Heart left ventricle (tissue), 13 donors: ENCODE data around the gene PTPRN2.

Source experiments
- POLR2A ChIP-seq, 2 donors: fragments of 450-650 bp; IDR thresholded peaks; one replicate each; pipeline ENCODE4 v1.6.1; 2017; ENCODE audit warnings: antibody characterized with exemption in 2 of 2, mild to moderate bottlenecking in 2 of 2, moderate library complexity in 2 of 2
- TF ChIP-seq, protein P1 (sequence below), 12 donors: fragments of 200-600 bp; sonication (generic) in 4 of 12; IDR thresholded peaks; one replicate each; pipeline versions ENCODE4 v1.5.0 to v1.8.0; 2018 to 2022; ENCODE audit warnings: antibody characterized with exemption in 12 of 12, mild to moderate bottlenecking in 5 of 12
- donor health status: ischemic (EF 13 %, LVEDD 7.1; RV severe dilation, severe dysfunction).
- donor health status: DM: no; HTN: yes; CAD: no.
- donor health status: DM: no; HTN: no; CAD: no.
- donor health status: ischemic (EF 25% LVEDD 6.9; RV normal size, moderate dysfunction).
- donor health status: ischemic (EF 25% LVEDD 5.7; RV mildly dilated, moderate dysfunction).
- donor health status: ischemic (EF 35%, LVEDD 5.7; RV mildly dilated, moderate dysfunction).
- donor health status: nonischemic (EF 11% LVEDD 7.7; RV severe dilation, severe dysfunction).
- donor health status: DM: yes; HTN: yes; CAD: no.
- donor health status: PGD.
- donor health status: ischemic (EF 29% LVEDD 5.4; RV normal size, mild dysfunction).
- donor health status: nonischemic (EF 23%, LVEDD 6.1; RV moderate dilation, normal function).

DNA sequence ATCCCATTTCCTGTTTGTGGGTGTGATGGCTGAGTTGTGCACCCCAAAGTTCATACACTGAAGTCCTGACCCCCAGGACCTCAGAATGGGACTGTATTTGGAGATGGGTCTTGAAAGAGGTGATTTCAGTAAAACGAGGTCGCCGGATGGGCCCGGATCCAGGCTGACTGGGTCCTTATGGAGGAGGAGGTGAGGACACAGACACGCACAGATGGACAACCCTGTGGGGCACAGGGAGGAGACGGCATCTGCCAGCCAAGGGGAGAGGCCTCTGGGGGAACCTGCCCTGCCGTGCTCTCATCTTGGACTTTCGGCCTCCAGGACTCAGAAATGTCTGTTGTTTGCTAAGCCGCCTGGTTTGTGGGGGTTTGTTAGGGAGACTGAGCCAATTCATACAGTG, 61.1 kb downstream of the PTPRN2 start:
- TF ChIP-seq, protein P1, sequence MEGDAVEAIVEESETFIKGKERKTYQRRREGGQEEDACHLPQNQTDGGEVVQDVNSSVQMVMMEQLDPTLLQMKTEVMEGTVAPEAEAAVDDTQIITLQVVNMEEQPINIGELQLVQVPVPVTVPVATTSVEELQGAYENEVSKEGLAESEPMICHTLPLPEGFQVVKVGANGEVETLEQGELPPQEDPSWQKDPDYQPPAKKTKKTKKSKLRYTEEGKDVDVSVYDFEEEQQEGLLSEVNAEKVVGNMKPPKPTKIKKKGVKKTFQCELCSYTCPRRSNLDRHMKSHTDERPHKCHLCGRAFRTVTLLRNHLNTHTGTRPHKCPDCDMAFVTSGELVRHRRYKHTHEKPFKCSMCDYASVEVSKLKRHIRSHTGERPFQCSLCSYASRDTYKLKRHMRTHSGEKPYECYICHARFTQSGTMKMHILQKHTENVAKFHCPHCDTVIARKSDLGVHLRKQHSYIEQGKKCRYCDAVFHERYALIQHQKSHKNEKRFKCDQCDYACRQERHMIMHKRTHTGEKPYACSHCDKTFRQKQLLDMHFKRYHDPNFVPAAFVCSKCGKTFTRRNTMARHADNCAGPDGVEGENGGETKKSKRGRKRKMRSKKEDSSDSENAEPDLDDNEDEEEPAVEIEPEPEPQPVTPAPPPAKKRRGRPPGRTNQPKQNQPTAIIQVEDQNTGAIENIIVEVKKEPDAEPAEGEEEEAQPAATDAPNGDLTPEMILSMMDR (IDR thresholded peaks at IDR 0.05) = no peak
- TF ChIP-seq POLR2A (IDR thresholded peaks at IDR 0.05) = no peak
